Liver (tissue), 3 donors: ENCODE measurements around the gene GTSE1.

Experiments
- EGR1 ChIP-seq, 2 donors: IDR thresholded peaks; 2 replicates each; pipeline ENCODE4 v1.6.1; 2016 to 2018; ENCODE audit warnings: antibody characterized with exemption in 2 of 2, low read depth in 2 of 2
- FOXA1 ChIP-seq: IDR thresholded peaks from 2 replicates; pipeline ENCODE4 v1.6.1; 2016; ENCODE audit warnings: antibody characterized with exemption
- GABPA ChIP-seq, 2 donors: IDR thresholded peaks in 1 of 2; conservative IDR thresholded peaks in 1 of 2; 2 replicates each; pipeline ENCODE4 v1.6.1; 2016; ENCODE audit warnings: antibody characterized with exemption in 2 of 2, mild to moderate bottlenecking in 1 of 2, moderate library complexity in 1 of 2
- HNF4A ChIP-seq, 2 donors: conservative IDR thresholded peaks; 2 replicates each; pipeline ENCODE4 v1.6.1; 2016; ENCODE audit warnings: antibody characterized with exemption in 2 of 2, mild to moderate bottlenecking in 2 of 2
- HNF4G ChIP-seq: IDR thresholded peaks from 2 replicates; pipeline ENCODE4 v1.6.1; 2016; ENCODE audit warnings: antibody characterized with exemption
- MAX ChIP-seq: IDR thresholded peaks from 2 replicates; pipeline ENCODE4 v1.6.1; 2016; ENCODE audit warnings: antibody characterized with exemption
- RAD21 ChIP-seq, 2 donors: IDR thresholded peaks; 2 replicates each; pipeline ENCODE4 v1.6.1; 2016; ENCODE audit warnings: antibody characterized with exemption in 2 of 2, mild to moderate bottlenecking in 2 of 2
- REST ChIP-seq: IDR thresholded peaks from 2 replicates; pipeline ENCODE4 v1.6.1; 2016; ENCODE audit warnings: antibody characterized with exemption, mild to moderate bottlenecking
- SP1 ChIP-seq: IDR thresholded peaks from 2 replicates; pipeline ENCODE4 v1.6.1; 2018; ENCODE audit warnings: antibody characterized with exemption, mild to moderate bottlenecking
- TAF1 ChIP-seq: conservative IDR thresholded peaks from 2 replicates; pipeline ENCODE4 v1.6.1; 2016; ENCODE audit warnings: antibody characterized with exemption, mild to moderate bottlenecking
- YY1 ChIP-seq: IDR thresholded peaks from 2 replicates; pipeline ENCODE4 v1.6.1; 2016; ENCODE audit warnings: antibody characterized with exemption, mild to moderate bottlenecking
- TF ChIP-seq, protein P1 (sequence below): fragments of 150-350 bp; IDR thresholded peaks from 2 replicates; pipeline ENCODE4 v1.5.1; 2017; ENCODE audit warnings: improper control_type of control experiment, low read depth, low read length; ENCODE audit not compliant: missing input control
- TF ChIP-seq, protein P2 (sequence below): IDR thresholded peaks from 2 replicates; pipeline ENCODE4 v1.6.1; 2016; ENCODE audit warnings: antibody characterized with exemption
- TF ChIP-seq, protein P3 (sequence below): IDR thresholded peaks from 2 replicates; pipeline ENCODE4 v1.6.1; 2016; ENCODE audit warnings: antibody characterized with exemption
- donor health status: healthy.
- donor health status: healthy.

- TF ChIP-seq, protein P1, sequence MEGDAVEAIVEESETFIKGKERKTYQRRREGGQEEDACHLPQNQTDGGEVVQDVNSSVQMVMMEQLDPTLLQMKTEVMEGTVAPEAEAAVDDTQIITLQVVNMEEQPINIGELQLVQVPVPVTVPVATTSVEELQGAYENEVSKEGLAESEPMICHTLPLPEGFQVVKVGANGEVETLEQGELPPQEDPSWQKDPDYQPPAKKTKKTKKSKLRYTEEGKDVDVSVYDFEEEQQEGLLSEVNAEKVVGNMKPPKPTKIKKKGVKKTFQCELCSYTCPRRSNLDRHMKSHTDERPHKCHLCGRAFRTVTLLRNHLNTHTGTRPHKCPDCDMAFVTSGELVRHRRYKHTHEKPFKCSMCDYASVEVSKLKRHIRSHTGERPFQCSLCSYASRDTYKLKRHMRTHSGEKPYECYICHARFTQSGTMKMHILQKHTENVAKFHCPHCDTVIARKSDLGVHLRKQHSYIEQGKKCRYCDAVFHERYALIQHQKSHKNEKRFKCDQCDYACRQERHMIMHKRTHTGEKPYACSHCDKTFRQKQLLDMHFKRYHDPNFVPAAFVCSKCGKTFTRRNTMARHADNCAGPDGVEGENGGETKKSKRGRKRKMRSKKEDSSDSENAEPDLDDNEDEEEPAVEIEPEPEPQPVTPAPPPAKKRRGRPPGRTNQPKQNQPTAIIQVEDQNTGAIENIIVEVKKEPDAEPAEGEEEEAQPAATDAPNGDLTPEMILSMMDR = no peak
- no peak for TF ChIP-seq TAF1
- no peak for TF ChIP-seq RAD21 (IDR thresholded peaks at IDR 0.05)
- TF ChIP-seq MAX = no peak
- no peak for TF ChIP-seq HNF4G
- no peak for TF ChIP-seq HNF4A (conservative IDR thresholded peaks at IDR 0.05)
- no peak for TF ChIP-seq SP1
- TF ChIP-seq REST = no peak
- TF ChIP-seq, protein P2, sequence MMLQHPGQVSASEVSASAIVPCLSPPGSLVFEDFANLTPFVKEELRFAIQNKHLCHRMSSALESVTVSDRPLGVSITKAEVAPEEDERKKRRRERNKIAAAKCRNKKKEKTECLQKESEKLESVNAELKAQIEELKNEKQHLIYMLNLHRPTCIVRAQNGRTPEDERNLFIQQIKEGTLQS = no peak
- no peak for TF ChIP-seq FOXA1
- no peak for TF ChIP-seq GABPA (IDR thresholded peaks at IDR 0.05 in 1 of 2, conservative IDR thresholded peaks at IDR 0.05 in 1 of 2)
- TF ChIP-seq EGR1 (IDR thresholded peaks at IDR 0.05; ENCODE audit: low read depth in 2 of 2) = no peak
- TF ChIP-seq YY1 = no peak
- TF ChIP-seq, protein P3, sequence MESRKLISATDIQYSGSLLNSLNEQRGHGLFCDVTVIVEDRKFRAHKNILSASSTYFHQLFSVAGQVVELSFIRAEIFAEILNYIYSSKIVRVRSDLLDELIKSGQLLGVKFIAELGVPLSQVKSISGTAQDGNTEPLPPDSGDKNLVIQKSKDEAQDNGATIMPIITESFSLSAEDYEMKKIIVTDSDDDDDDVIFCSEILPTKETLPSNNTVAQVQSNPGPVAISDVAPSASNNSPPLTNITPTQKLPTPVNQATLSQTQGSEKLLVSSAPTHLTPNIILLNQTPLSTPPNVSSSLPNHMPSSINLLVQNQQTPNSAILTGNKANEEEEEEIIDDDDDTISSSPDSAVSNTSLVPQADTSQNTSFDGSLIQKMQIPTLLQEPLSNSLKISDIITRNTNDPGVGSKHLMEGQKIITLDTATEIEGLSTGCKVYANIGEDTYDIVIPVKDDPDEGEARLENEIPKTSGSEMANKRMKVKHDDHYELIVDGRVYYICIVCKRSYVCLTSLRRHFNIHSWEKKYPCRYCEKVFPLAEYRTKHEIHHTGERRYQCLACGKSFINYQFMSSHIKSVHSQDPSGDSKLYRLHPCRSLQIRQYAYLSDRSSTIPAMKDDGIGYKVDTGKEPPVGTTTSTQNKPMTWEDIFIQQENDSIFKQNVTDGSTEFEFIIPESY = no peak
Observed at GRCh38 chr22:46272196-46272595, 24.5 kb upstream of the GTSE1 start.
